ENCODE measurements around the gene RIPOR2.

DNA sequence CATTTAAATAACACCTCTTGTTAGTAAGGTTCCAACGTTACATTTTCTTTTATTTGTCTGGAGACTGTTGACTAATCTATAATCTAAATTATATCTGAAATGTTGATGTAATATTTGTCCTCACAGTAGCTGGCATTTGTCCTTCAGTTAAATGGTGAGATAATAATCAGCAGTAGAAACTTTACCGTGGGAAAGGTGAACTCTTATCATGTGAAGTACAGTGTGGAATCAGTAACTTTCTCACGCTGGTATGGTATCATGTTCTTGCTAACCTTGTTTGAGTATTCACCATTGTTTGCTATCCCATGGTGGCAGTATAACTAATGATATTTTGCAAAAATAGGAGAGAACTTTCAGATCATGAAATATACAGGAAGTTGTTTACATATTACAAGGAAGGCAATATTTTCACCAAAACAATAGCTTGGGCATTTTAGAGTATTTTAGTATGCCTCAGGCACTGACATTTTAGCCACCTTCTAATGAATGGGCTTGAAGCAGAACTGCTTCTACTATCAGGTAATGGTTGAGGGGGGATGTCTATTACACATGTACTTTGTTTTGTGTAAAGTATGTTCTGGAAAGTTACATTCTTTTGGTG, 156.2 kb downstream of the RIPOR2 start:
- TF ChIP-seq, protein P1, sequence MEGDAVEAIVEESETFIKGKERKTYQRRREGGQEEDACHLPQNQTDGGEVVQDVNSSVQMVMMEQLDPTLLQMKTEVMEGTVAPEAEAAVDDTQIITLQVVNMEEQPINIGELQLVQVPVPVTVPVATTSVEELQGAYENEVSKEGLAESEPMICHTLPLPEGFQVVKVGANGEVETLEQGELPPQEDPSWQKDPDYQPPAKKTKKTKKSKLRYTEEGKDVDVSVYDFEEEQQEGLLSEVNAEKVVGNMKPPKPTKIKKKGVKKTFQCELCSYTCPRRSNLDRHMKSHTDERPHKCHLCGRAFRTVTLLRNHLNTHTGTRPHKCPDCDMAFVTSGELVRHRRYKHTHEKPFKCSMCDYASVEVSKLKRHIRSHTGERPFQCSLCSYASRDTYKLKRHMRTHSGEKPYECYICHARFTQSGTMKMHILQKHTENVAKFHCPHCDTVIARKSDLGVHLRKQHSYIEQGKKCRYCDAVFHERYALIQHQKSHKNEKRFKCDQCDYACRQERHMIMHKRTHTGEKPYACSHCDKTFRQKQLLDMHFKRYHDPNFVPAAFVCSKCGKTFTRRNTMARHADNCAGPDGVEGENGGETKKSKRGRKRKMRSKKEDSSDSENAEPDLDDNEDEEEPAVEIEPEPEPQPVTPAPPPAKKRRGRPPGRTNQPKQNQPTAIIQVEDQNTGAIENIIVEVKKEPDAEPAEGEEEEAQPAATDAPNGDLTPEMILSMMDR (IDR thresholded peaks at IDR 0.05; ENCODE audit: low read depth, low read length): no peak
- TF ChIP-seq EZH2phosphoT487 (IDR thresholded peaks at IDR 0.05; ENCODE audit: low read depth): no peak

All from OCI-LY3 (cell line).